Measurements from ENCODE around the gene MYH10. TPM values are rescaled to one million over a fixed set of nuclear protein-coding genes. Genes with fewer than 3 reads are reported as not detected.

Gene MYH10
- total and polyA plus RNA-seq, 9 of the 15 experiments (the other 6 are each of a cell fraction or from before 2014, with no cell fraction given): 16.3 to 95.3 (median 39.7) TPM

DNA sequence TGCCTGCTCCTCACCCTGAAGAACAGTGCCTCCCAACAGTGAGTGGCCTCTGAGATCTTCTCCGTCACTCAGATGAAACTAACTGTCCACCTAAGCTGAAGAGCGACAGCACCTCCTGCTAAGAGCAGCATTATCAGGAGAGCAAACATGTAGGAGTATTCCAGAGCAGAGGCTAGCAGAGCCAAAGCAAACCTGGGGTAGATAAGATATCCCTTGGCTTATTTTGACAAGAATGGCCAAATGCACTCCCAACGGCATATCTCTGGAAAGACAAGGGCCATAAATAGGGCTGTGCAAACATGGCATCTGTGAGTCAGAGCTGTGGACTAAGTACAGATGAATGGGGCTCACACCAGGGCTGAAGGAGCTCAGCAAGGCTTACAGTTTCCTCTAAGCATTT, 98.5 kb downstream of the MYH10 start (continued):
- TF ChIP-seq, protein P1, sequence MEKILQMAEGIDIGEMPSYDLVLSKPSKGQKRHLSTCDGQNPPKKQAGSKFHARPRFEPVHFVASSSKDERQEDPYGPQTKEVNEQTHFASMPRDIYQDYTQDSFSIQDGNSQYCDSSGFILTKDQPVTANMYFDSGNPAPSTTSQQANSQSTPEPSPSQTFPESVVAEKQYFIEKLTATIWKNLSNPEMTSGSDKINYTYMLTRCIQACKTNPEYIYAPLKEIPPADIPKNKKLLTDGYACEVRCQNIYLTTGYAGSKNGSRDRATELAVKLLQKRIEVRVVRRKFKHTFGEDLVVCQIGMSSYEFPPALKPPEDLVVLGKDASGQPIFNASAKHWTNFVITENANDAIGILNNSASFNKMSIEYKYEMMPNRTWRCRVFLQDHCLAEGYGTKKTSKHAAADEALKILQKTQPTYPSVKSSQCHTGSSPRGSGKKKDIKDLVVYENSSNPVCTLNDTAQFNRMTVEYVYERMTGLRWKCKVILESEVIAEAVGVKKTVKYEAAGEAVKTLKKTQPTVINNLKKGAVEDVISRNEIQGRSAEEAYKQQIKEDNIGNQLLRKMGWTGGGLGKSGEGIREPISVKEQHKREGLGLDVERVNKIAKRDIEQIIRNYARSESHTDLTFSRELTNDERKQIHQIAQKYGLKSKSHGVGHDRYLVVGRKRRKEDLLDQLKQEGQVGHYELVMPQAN (IDR thresholded peaks at IDR 0.05; ENCODE audit: borderline replicate concordance): no peak
- TF ChIP-seq, protein P2, sequence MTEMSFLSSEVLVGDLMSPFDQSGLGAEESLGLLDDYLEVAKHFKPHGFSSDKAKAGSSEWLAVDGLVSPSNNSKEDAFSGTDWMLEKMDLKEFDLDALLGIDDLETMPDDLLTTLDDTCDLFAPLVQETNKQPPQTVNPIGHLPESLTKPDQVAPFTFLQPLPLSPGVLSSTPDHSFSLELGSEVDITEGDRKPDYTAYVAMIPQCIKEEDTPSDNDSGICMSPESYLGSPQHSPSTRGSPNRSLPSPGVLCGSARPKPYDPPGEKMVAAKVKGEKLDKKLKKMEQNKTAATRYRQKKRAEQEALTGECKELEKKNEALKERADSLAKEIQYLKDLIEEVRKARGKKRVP (CRISPR knock-in tag; IDR thresholded peaks at IDR 0.05): no peak
- TF ChIP-seq RFX1 (IDR thresholded peaks at IDR 0.05) (no peak), ZBED1 (IDR thresholded peaks at IDR 0.05) (0 out of 2 replicates have a peak, but pooled peaks have one; percentile 56), SPI1 (IDR thresholded peaks at IDR 0.05; ENCODE audit: borderline replicate concordance, low read depth, low read length) (no peak), ZNF445 (CRISPR knock-in tag; IDR thresholded peaks at IDR 0.05; ENCODE audit: low read depth) (no peak), CREB1 (IDR thresholded peaks at IDR 0.05) (peak; percentile 49; the same call in 1 of the 2 replicates), CREB1 (CRISPR knock-in tag; IDR thresholded peaks at IDR 0.05) (no peak), CBFA2T2 (conservative IDR thresholded peaks at IDR 0.05) (peak; percentile 97), CBX1 (IDR thresholded peaks at IDR 0.05; ENCODE audit: low read depth) (no peak)
- TF ChIP-seq, protein P3, sequence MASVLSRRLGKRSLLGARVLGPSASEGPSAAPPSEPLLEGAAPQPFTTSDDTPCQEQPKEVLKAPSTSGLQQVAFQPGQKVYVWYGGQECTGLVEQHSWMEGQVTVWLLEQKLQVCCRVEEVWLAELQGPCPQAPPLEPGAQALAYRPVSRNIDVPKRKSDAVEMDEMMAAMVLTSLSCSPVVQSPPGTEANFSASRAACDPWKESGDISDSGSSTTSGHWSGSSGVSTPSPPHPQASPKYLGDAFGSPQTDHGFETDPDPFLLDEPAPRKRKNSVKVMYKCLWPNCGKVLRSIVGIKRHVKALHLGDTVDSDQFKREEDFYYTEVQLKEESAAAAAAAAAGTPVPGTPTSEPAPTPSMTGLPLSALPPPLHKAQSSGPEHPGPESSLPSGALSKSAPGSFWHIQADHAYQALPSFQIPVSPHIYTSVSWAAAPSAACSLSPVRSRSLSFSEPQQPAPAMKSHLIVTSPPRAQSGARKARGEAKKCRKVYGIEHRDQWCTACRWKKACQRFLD (CRISPR knock-in tag; IDR thresholded peaks at IDR 0.05): peak; percentile 90
- TF ChIP-seq, protein P4, sequence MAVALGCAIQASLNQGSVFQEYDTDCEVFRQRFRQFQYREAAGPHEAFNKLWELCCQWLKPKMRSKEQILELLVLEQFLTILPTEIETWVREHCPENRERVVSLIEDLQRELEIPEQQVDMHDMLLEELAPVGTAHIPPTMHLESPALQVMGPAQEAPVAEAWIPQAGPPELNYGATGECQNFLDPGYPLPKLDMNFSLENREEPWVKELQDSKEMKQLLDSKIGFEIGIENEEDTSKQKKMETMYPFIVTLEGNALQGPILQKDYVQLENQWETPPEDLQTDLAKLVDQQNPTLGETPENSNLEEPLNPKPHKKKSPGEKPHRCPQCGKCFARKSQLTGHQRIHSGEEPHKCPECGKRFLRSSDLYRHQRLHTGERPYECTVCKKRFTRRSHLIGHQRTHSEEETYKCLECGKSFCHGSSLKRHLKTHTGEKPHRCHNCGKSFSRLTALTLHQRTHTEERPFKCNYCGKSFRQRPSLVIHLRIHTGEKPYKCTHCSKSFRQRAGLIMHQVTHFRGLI (CRISPR knock-in tag; IDR thresholded peaks at IDR 0.05): no peak
- TF ChIP-seq, protein P5, sequence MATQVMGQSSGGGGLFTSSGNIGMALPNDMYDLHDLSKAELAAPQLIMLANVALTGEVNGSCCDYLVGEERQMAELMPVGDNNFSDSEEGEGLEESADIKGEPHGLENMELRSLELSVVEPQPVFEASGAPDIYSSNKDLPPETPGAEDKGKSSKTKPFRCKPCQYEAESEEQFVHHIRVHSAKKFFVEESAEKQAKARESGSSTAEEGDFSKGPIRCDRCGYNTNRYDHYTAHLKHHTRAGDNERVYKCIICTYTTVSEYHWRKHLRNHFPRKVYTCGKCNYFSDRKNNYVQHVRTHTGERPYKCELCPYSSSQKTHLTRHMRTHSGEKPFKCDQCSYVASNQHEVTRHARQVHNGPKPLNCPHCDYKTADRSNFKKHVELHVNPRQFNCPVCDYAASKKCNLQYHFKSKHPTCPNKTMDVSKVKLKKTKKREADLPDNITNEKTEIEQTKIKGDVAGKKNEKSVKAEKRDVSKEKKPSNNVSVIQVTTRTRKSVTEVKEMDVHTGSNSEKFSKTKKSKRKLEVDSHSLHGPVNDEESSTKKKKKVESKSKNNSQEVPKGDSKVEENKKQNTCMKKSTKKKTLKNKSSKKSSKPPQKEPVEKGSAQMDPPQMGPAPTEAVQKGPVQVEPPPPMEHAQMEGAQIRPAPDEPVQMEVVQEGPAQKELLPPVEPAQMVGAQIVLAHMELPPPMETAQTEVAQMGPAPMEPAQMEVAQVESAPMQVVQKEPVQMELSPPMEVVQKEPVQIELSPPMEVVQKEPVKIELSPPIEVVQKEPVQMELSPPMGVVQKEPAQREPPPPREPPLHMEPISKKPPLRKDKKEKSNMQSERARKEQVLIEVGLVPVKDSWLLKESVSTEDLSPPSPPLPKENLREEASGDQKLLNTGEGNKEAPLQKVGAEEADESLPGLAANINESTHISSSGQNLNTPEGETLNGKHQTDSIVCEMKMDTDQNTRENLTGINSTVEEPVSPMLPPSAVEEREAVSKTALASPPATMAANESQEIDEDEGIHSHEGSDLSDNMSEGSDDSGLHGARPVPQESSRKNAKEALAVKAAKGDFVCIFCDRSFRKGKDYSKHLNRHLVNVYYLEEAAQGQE (IDR thresholded peaks at IDR 0.05; ENCODE audit: borderline replicate concordance): peak; percentile 20; the same call in 1 of the 2 replicates
- TF ChIP-seq, protein P5 (CRISPR knock-in tag; IDR thresholded peaks at IDR 0.05; ENCODE audit: low read depth): no peak

All from K562 (cell line).